ENCODE data around the gene CYP27A1.
A peak's percentile ranks its signal among the peaks of the same experiment; 100 is the strongest.

Gene CYP27A1

GRCh38 chr2:218773881-218774280 lies 8.1 kb upstream of the CYP27A1 start:
- no peak for DNase-seq (ENCODE audit: low read depth, low spot score)

GRCh38 chr2:218776488-218776887 lies 5.5 kb upstream of the CYP27A1 start:
- DNase-seq (ENCODE audit: low read depth, low spot score), result no peak

- no peak for DNase-seq (ENCODE audit: low read depth, low spot score)
Observed at GRCh38 chr2:218777276-218777990, 4.5 kb upstream of the CYP27A1 start.

GRCh38 chr2:218780046-218780445 lies 1.9 kb upstream of the CYP27A1 start:
- DNase-seq (ENCODE audit: low read depth, low spot score), result no peak

GRCh38 chr2:218780851-218781690 lies 876 bp upstream of the CYP27A1 start:
- DNase-seq (ENCODE audit: low read depth, low spot score), result no peak

GRCh38 chr2:218782528-218782844 lies 539 bp downstream of the CYP27A1 start:
- no peak for DNase-seq (ENCODE audit: low read depth, low spot score)

- DNase-seq (ENCODE audit: low read depth, low spot score), result no peak
Observed at GRCh38 chr2:218783688-218784087, 1.7 kb downstream of the CYP27A1 start.

- DNase-seq (ENCODE audit: low read depth, low spot score), result no peak
Observed at GRCh38 chr2:218785103-218785502, 3.2 kb downstream of the CYP27A1 start.

- DNase-seq (ENCODE audit: low read depth, low spot score), result no peak
Observed at GRCh38 chr2:218786133-218786532, 4.2 kb downstream of the CYP27A1 start.

- no peak for DNase-seq (ENCODE audit: low read depth, low spot score)
Observed at GRCh38 chr2:218788529-218789255, 6.7 kb downstream of the CYP27A1 start.

- DNase-seq (ENCODE audit: low read depth, low spot score), result no peak
Observed at GRCh38 chr2:218792433-218792832, 10.5 kb downstream of the CYP27A1 start.

- DNase-seq (ENCODE audit: low read depth, low spot score), result no peak
Observed at GRCh38 chr2:218796691-218797090, 14.7 kb downstream of the CYP27A1 start.

GRCh38 chr2:218798767-218799504 lies 17.0 kb downstream of the CYP27A1 start:
- DNase-seq (ENCODE audit: low read depth, low spot score), result peak; percentile 51

GRCh38 chr2:218799990-218800389 lies 18.0 kb downstream of the CYP27A1 start:
- DNase-seq (ENCODE audit: low read depth, low spot score), result peak; percentile 55

GRCh38 chr2:218802386-218802994 lies 20.5 kb downstream of the CYP27A1 start:
- no peak for DNase-seq (ENCODE audit: low read depth, low spot score)

- no peak for DNase-seq (ENCODE audit: low read depth, low spot score)
Observed at GRCh38 chr2:218804817-218805216, 22.9 kb downstream of the CYP27A1 start.

GRCh38 chr2:218805627-218806026 lies 23.7 kb downstream of the CYP27A1 start:
- peak; percentile 14 for DNase-seq (ENCODE audit: low read depth, low spot score)

GRCh38 chr2:218806346-218806978 lies 24.5 kb downstream of the CYP27A1 start:
- no peak for DNase-seq (ENCODE audit: low read depth, low spot score)

- no peak for DNase-seq (ENCODE audit: low read depth, low spot score)
Observed at GRCh38 chr2:218807626-218808025, 25.7 kb downstream of the CYP27A1 start.

- DNase-seq (ENCODE audit: low read depth, low spot score), result no peak
Observed at GRCh38 chr2:218809515-218809914, 27.6 kb downstream of the CYP27A1 start.

- DNase-seq (ENCODE audit: low read depth, low spot score), result no peak
Observed at GRCh38 chr2:218810256-218810655, 28.3 kb downstream of the CYP27A1 start.

All from ELF-1 (cell line).